A673 (cell line): ENCODE measurements around the gene KCNJ15. TPM values are rescaled to one million over a fixed set of nuclear protein-coding genes. Genes with fewer than 3 reads are reported as not detected.

Source experiments
- BruUV-seq: library from RNA; stranded (reverse); fragments of 400-500 nt; replicated peaks from 2 replicates; lab custom pipeline; 2021; lab: Mats Ljungman, UMichigan
- CTCF ChIA-PET: fragments of 300-600 bp; sonication (Branson Sonifier 250); formaldehyde crosslinking; loops from one replicate; lab custom pipeline; 2022; ENCODE audit warnings: antibody characterized with exemption; lab: Charles Lee
- POLR2A ChIA-PET: fragments of 300-600 bp; sonication (Branson Sonifier 250); formaldehyde crosslinking; loops from one replicate; lab custom pipeline; 2022; ENCODE audit warnings: antibody characterized with exemption; ENCODE audit not compliant: low non-redundant PET; lab: Charles Lee
- DNase-seq: peaks from one replicate; pipeline ENCODE4 v3.0.0-alpha.2; 2015; ENCODE audit warnings: low spot score
- H3K27ac ChIP-seq: fragments of 200-600 bp; sonication (generic); 2 replicates; pipeline ENCODE4 v1.5.1; 2016; ENCODE audit warnings: mixed run types, low read depth, mild to moderate bottlenecking, mixed read lengths, antibody characterized with exemption, low read length; ENCODE audit not compliant: poor library complexity, severe bottlenecking
- H3K27me3 ChIP-seq: fragments of 200-600 bp; sonication (generic); replicated peaks from 2 replicates; pipeline ENCODE4 v1.6.1; 2017; ENCODE audit warnings: mixed run types, low read depth, mild to moderate bottlenecking, mixed read lengths, antibody characterized with exemption, low read length; ENCODE audit not compliant: insufficient read depth, poor library complexity
- H3K36me3 ChIP-seq: fragments of 200-600 bp; sonication (generic); 2 replicates; pipeline ENCODE4 v1.6.1; 2016; ENCODE audit warnings: mixed run types, mild to moderate bottlenecking, mixed read lengths, antibody characterized with exemption, low read length; ENCODE audit not compliant: insufficient read depth, poor library complexity, severe bottlenecking
- H3K4me1 ChIP-seq: fragments of 200-600 bp; sonication (generic); 2 replicates; pipeline ENCODE4 v1.6.1; 2017; ENCODE audit warnings: mixed run types, mild to moderate bottlenecking, mixed read lengths, antibody characterized with exemption, low read length; ENCODE audit not compliant: insufficient read depth, poor library complexity, severe bottlenecking
- H3K4me3 ChIP-seq: fragments of 200-600 bp; sonication (generic); 2 replicates; pipeline ENCODE4 v1.5.1; 2016; ENCODE audit warnings: low read depth, mixed run types, mild to moderate bottlenecking, mixed read lengths, low read length; ENCODE audit not compliant: poor library complexity, severe bottlenecking
- H3K9me3 ChIP-seq: fragments of 200-600 bp; sonication (generic); 2 replicates; pipeline ENCODE4 v1.6.1; 2016; ENCODE audit warnings: mixed run types, low read depth, mild to moderate bottlenecking, mixed read lengths, antibody characterized with exemption, low read length; ENCODE audit not compliant: poor library complexity, severe bottlenecking
- CTCF ChIP-seq: fragments of 300-800, 200-600 bp; sonication (generic); conservative IDR thresholded peaks from 2 replicates; pipeline ENCODE4 v1.5.1; 2017; ENCODE audit warnings: low read depth, mild to moderate bottlenecking, antibody characterized with exemption, low read length, moderate library complexity, mixed read lengths
- EZH2 ChIP-seq: fragments of 200-600 bp; sonication (generic); IDR thresholded peaks from 2 replicates; pipeline ENCODE4 v1.6.1; 2017; ENCODE audit warnings: borderline replicate concordance, low read depth, mild to moderate bottlenecking, mixed read lengths, antibody characterized with exemption, low read length; ENCODE audit not compliant: poor library complexity, severe bottlenecking
- intact Hi-C: fragments of 100-400 bp; cut with micrococcal nuclease; formaldehyde crosslinking; loops from one replicate; pipeline ENCODE4 v1.10.0; 2022; ENCODE audit not compliant: unreplicated experiment
- total RNA-seq: library from RNA; stranded (reverse); gene quantifications from 2 replicates; pipeline ENCODE4 v1.2.3, GENCODE V29; 2021

KCNJ15 gene
- total RNA-seq, 1 experiment from 2014 or later: not detected

- CTCF ChIA-PET: no interaction called here
- no peak for DNase-seq
- POLR2A ChIA-PET: no interaction called here
- no peaks in the 10 kb centered on the region for H3K9me3 ChIP-seq
- TF ChIP-seq CTCF (no peak), EZH2 (no peak)
- BruUV-seq: no TSS peak
- H3K36me3 ChIP-seq: no peaks in the 10 kb centered on the region
- H3K4me1 ChIP-seq: no peaks in the 10 kb centered on the region
- peaks cover 19% of the 10 kb centered on the region for H3K27me3 ChIP-seq
- no peak overlapping the region for H3K4me3 ChIP-seq
- H3K27ac ChIP-seq: no peak overlapping the region
- intact Hi-C loops: no loop called here
Observed at GRCh38 chr21:38284216-38284615, 27.4 kb downstream of the KCNJ15 start.

- Histone ChIP-seq H3K27me3 (peaks cover 46% of the 10 kb centered on the region), H3K27ac (no peak overlapping the region), H3K9me3 (no peaks in the 10 kb centered on the region), H3K4me3 (no peak overlapping the region), H3K4me1 (no peaks in the 10 kb centered on the region), H3K36me3 (no peaks in the 10 kb centered on the region)
- TF ChIP-seq CTCF: no peak
- intact Hi-C loops: no loop called here
- BruUV-seq: no TSS peak
- DNase-seq: no peak
- CTCF ChIA-PET: no interaction called here
- POLR2A ChIA-PET: no interaction called here
Observed at GRCh38 chr21:38286739-38287471, 30.1 kb downstream of the KCNJ15 start.

- no peaks in the 10 kb centered on the region for H3K9me3 ChIP-seq
- DNase-seq: no peak
- no peak overlapping the region for H3K27ac ChIP-seq
- ChIA-PET CTCF (no interaction called here), POLR2A (no interaction called here)
- BruUV-seq: no TSS peak
- TF ChIP-seq EZH2 (no peak), CTCF (no peak)
- H3K4me3 ChIP-seq: no peak overlapping the region
- no peaks in the 10 kb centered on the region for H3K36me3 ChIP-seq
- H3K4me1 ChIP-seq: no peaks in the 10 kb centered on the region
- peaks cover 51% of the 10 kb centered on the region for H3K27me3 ChIP-seq
- intact Hi-C loops: no loop called here
Observed at GRCh38 chr21:38287476-38287875, 30.7 kb downstream of the KCNJ15 start.
